IMR-90 (cell line): ENCODE measurements around the gene RFTN1.

ENCODE experiments used
- CTCF ChIP-seq: conservative IDR thresholded peaks from 2 replicates; pipeline ENCODE4 v1.5.1; 2012; ENCODE audit warnings: mild to moderate bottlenecking, low read depth, low read length, improper control_type of control experiment
- MAZ ChIP-seq: IDR thresholded peaks from 2 replicates; pipeline ENCODE4 v1.6.1; 2012; ENCODE audit warnings: low read depth, mild to moderate bottlenecking, low read length, improper control_type of control experiment, moderate library complexity, borderline replicate concordance
- POLR2A ChIP-seq: IDR thresholded peaks from 2 replicates; pipeline ENCODE4 v1.6.1; 2012; ENCODE audit warnings: mild to moderate bottlenecking, low read depth, low read length
- RAD21 ChIP-seq: IDR thresholded peaks from 2 replicates; pipeline ENCODE4 v1.6.1; 2012; ENCODE audit warnings: low read length, improper control_type of control experiment
- RFX5 ChIP-seq: IDR thresholded peaks from 2 replicates; pipeline ENCODE4 v1.8.0; 2012; ENCODE audit warnings: low read depth, mild to moderate bottlenecking, low read length, moderate library complexity

GRCh38 chr3:16506884-16507577 is 6.5 kb downstream of the RFTN1 start:
- TF ChIP-seq MAZ (no peak), RAD21 (no peak), CTCF (no peak), POLR2A (no peak), RFX5 (no peak)
